Activated CD4-positive, CD25-positive, alpha-beta regulatory T cell treated with anti-CD3 and anti-CD28 coated beads, Interleukin-2, amount 50 U/mL, for 72 hours (primary cell): Measurements from ENCODE around the gene STMN1.

Experiments
- DNase-seq: peaks from one replicate; pipeline ENCODE4 v3.0.0; 2021

Gene STMN1

DNA sequence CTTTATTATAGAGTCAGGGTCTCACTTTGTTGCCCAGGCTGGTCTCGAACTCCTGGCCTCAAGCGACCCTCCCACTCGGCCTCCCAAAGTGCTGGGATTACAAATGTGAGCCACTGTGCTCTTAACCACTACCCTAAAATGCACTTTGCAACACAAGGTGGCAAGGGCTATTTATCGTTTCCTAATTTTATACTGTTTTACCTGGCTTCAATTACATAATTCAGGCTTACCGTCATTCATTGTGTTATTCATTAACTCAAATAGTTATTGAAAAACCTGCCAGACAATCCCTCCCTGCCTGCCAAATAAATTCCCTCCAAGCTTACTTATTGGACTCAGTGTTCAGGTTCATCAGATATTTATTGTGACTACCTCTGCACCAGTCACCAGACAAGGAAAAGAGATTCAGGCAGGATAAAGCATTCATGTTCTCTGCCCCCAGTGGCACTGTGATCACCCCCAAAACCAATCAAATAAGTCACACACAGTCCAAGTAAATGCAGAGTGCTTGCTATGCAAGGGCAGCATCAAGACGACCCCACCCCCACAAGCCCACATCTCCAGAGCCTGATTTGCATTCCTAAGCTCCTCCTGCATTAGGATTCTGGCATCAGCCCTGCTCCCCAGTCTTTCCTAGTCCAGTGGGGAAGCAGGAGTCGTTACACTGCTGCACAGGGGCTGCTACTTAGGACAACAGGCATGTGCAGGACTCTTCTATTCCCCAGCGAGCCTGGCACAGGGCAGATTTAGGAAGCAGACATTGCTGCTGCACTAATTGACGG lies 38.8 kb downstream of the STMN1 start:
- DNase-seq: no peak

DNA sequence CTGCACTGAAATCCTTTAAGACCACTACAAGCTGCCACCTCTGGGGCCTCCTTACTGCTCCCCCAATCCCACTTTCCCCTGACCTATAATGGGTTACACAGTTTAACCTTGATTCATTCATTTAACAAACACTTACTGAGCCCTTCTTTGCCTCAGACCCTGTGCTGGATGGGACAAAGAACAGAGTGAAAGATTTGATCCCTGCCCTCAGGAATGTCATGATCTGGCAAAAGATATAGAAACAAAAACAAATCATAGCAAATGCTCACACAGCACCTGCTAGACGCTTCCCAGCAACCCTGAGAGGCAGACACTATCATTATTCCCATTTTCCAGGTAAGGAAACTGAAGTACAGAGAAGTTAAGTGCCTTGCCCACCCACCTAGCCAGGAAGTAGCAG lies 39.9 kb downstream of the STMN1 start:
- no peak for DNase-seq

DNA sequence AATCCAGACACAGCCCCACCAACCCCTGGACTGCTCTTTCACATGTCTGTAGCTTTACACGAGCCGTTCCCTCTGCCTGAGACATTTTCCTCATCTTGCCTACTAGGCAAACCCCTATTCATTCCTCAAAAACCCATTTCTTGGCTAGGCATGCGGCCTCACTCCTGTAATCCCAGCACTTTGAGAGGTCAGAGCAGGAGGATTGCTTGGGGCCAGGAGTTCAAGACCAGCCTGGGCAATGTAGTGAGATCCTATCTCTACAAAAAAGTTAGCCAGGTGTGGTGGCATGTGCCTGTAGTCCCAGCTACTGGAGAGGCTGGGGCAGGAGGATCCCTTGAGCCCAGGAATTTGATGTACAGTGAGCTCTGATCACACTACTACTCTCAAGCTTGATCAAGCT lies 41.8 kb downstream of the STMN1 start:
- no peak for DNase-seq

- no peak for DNase-seq
Observed at GRCh38 chr1:25863486-25864262, 42.5 kb downstream of the STMN1 start.

DNA sequence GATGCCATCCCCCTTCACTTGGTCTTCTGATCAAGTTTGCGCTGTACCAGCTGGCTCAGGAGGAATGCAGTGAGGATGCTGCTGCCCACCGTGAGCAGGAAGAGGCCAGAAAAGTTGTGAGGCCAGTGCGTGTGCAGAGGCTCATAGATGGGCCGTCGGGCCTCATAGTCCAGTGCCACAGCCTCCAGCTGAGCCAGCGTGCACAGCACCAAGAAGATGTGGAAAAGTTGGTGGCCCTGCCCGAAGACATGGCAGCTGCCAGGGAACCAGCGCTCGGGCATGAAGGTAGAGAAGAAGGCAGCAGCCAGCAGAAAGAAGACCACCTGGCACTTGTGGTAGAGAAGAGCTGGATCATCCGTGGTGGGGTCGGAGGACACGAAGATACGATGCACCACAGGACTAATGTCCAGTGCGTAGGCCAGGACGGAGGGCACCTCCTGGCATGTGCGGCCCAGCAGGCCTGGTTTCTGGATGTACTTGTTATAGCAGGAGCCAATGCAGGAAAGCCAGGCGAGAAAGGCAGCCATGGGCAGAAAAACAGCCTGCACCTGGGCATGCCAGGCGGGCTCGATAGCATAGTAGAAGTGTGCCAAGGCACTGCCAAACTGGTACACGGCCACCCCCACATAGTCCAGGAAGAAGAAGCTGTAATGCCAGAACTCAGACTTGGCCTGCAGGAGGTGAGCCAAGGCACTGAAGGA lies 43.3 kb downstream of the STMN1 start:
- no peak for DNase-seq

DNA sequence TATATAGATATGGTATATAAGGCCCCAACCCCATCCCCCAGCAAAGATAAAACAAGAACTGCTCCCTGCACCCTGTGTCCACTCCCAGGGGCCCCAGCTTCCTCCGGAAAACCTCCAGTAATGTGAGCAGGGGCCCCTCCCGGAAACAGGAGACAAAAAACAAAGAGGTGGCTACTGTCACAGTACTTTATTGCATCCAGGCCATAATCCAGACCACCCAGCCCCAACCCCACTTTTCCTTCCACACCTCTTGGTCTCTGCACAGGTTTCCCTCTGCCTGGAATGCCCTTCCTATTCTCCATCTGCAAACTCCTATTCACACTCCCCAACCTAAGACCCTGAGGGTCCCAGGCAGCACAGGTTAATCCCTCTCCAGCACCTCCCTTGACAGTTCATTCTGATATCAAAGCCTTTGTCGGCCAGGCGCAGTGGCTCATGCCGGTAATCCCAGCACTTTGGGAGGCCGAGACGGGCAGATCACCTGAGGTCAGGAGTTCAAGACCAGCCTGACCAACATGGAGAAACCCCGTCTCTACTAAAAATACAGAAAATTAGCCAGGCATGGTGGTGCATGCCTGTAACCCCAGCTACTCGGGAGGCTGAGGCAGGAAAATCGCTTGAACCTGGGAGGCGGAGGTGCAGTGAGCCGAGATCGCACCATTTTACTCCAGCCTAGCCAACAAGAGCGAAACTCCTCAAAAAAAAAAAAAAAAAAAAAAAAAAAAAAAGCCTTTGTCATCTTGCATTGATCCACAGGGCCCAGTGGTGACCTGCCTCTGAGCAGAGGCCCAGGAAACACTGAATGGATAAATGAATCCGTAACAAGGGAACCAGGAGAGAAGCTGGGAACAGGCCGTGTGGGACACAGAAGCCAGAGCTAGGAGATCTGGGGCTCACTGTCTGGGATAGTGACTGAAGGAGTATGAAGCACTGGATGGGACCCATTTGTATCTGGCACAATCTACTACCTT lies 44.6 kb downstream of the STMN1 start:
- DNase-seq: no peak

DNA sequence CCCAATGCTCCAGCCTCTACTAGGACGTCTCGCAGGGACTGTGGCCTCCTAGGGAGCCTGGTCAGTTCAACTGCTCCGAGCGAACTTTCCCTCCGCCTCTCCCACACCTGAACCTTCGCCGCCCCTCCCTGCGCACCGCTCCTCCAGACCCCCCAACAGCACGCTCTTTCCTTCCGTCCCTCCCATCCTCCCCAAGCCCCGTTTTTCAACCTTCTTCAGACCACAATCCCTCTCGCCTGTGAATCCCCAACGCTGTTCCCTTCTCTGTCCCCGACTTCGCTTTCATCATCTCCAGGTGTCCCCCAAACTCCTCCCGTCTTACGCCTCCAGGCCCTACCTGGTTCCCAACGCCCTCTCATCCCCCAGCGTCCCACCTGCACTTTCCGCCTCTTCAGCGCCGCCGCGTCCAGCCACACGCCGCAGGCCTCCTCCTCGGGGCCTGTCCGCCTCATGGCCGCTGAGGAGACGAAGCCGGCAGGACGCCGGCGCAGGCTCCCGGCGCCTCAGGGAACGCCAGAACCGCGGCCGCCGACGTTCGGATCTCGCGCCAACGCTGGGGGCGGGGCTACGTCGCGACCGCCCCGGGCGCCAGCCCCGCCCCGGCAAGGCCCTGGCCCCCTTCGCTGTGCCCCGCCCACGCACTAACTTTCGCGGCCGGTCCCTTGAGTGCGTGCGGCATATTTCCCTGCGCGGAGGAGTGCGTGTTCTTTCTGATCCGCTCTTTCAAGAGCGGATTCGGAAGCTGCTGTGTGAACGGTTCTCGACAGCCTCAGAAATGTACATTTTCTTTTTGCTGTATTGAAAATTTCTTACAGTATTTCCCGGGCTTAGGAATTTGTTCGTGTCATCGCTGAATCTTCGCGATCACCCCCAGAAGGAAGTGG lies 47.1 kb downstream of the STMN1 start, which contains the start of gene AUNIP:
AUNIP (minus strand) TSS at position 552 of the 884 bp plus-strand sequence; CDS start at position 452, 100 bp downstream.
- peak; percentile 92 for DNase-seq

DNA sequence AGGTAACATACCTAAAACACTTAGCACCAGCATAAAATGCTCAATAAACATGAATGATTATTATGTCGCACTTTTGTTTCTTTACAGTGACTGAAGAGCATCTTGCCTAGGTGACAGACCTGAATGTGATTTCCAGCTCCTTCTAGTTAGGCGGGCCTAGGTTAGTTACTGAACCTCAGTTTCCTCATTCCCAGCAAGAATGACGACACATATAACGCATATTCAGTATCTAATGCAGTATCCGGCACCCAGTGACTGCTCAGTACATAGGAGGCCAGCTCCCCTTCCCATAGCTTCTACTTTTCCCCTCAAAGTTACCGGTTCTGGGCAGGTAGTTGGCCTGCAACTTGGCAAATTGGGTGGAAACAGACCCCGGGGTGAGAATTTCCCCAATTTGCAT lies 47.7 kb downstream of the STMN1 start:
- DNase-seq: no peak

DNA sequence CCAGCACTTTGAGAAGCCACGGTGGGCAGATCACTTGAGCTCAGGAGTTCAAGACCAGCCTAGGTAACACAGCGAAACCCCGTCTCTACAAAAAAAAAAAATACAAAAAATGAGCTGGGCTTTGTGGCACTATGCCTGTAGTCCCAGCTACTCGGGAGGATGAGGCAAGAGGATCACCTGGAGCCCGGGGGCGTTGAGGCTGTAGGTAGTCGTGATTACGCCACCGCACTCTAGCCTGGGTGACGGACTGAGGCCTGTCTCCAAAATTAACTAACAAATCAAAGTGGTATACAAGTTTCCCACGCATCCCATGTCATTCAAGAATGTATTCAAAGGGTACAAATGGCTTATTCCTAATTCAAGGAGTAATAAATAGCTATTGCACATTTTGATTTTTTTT lies 49.4 kb downstream of the STMN1 start:
- no peak for DNase-seq

GRCh38 chr1:25854554-25854953 lies 51.7 kb downstream of the STMN1 start:
- DNase-seq: no peak
